Natural killer cell treated with Interleukin-12 subunit alpha and Interleukin-12 subunit beta and Interleukin-15 and Interleukin-18, amount 100 ng/mL, for 72 hours (primary cell): ENCODE measurements around the gene ZNF717. TPM values are rescaled to one million over a fixed set of nuclear protein-coding genes. Genes with fewer than 3 reads are reported as not detected.

ENCODE experiments used
- ATAC-seq, 2 donors: fragments of 150-1000 bp; cut with Tn5 transposase in 1 of 2; sonication (Bioruptor Pico), chemical (Tn5 transposase) in 1 of 2; 2 replicates each; pipeline ENCODE4 v1.10.0; 2021
- DNase-seq: peaks from one replicate; pipeline ENCODE4 v3.0.0; 2022; ENCODE audit warnings: low spot score
- H3K27ac Mint-ChIP-seq, 2 donors: 1 replicate in 1 of 2; 2 replicates in 1 of 2; pipeline ENCODE4 v1.8.0; 2022; ENCODE audit warnings: mixed read lengths in 2 of 2, mild to moderate bottlenecking in 1 of 2, moderate library complexity in 1 of 2
- H3K27me3 Mint-ChIP-seq, 2 donors: 1 replicate in 1 of 2; 2 replicates in 1 of 2; pipeline ENCODE4 v1.8.0; 2022; ENCODE audit warnings: mixed read lengths in 2 of 2
- H3K36me3 Mint-ChIP-seq: one replicate; pipeline ENCODE4 v1.8.0; 2022; ENCODE audit warnings: mixed read lengths
- H3K4me1 Mint-ChIP-seq, 2 donors: 1 replicate in 1 of 2; 2 replicates in 1 of 2; pipeline ENCODE4 v1.8.0; 2022; ENCODE audit warnings: low read depth in 2 of 2, mixed read lengths in 2 of 2, mild to moderate bottlenecking in 1 of 2
- H3K4me3 Mint-ChIP-seq: one replicate; pipeline ENCODE4 v1.8.0; 2022; ENCODE audit warnings: mixed read lengths
- H3K9me3 Mint-ChIP-seq: 2 replicates; pipeline ENCODE4 v1.8.0; 2022; ENCODE audit warnings: mixed read lengths
- total RNA-seq, 2 donors: library from RNA; stranded (reverse); gene quantifications; one replicate each; pipeline ENCODE4 v1.2.3, GENCODE V29; 2022

Gene ZNF717
- total RNA-seq, 2 donors from 2014 or later: 7.3 to 9.6 TPM

DNA sequence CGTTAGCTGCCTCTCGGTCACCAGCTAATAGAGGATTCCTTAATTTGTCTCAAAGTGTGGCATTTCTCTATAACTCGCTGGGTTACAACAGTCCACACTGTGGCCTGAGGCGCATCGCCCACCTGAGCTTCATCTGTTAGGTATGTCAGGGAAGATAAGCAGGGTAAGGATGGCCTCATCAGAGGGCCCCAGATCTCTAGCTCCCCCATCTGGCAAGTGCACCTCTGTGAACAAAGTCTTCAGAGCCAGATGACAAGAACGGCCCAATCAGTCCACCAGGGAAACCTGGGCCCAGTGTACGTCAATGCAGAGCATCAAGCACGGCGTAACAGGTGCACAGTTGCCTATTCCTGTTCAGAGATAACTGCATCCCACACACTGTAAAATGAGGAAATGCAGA lies 98.0 kb downstream of the ZNF717 start:
- no peaks in the 10 kb centered on the region for H3K27me3 Mint-ChIP-seq
- H3K4me1 Mint-ChIP-seq: no peaks in the 10 kb centered on the region
- no peak overlapping the region for H3K4me3 Mint-ChIP-seq
- DNase-seq (no peak), ATAC-seq (no peak)
- peaks cover 11% of the 10 kb centered on the region for H3K9me3 Mint-ChIP-seq
- H3K27ac Mint-ChIP-seq: no peak overlapping the region
- H3K36me3 Mint-ChIP-seq: peaks cover 9% of the 10 kb centered on the region

Other genes starting within 250 kb of the ZNF717 start
- not detected for gene FRG2C, start 121.2 kb downstream of the ZNF717 start, total RNA-seq